Subcutaneous adipose tissue (tissue), 4 donors: ENCODE measurements around the gene BCAN. TPM values are rescaled to one million over a fixed set of nuclear protein-coding genes. Genes with fewer than 3 reads are reported as not detected.

Experiments used
- total RNA-seq, 4 donors: library from RNA; depleted of rRNA; stranded (reverse); fragments of >200 nt; gene quantifications; one replicate each; pipeline ENCODE4 v1.1.0, GENCODE V29; 2016
- TF ChIP-seq, protein P1 (sequence below): fragments of 450-650 bp; IDR thresholded peaks from one replicate; pipeline ENCODE4 v1.5.1; 2016; ENCODE audit warnings: low read depth, mild to moderate bottlenecking, control low read depth, antibody characterized with exemption, moderate library complexity

Gene BCAN
- total RNA-seq, 4 donors from 2014 or later = not detected

DNA sequence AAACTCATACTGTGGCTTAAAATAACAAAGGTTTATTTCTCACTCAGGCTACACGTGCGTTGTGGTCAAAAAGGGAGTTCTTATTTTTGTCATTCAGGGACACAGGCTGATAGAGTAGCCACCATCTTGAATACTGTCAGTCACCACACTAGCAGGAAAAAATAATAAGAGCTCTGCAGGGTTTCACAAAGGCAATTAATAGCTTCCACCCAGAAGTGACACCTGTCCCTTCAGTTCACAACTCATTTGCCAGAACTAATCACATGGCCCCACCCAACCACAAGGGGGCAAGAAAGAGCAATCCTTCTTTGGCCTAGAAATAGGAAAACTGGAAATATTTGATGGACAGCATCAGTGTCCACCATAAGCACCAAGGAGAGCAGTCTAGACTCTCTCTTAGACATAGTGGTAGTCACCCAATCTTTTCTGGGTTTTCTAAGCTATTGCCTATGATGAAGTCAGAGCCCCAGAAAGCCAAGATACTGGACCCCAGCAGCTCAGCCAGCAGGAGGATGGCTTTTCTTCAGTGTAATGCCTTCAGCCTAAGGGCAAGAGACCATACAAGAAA is 14.5 kb upstream of the BCAN start:
- TF ChIP-seq, protein P1, sequence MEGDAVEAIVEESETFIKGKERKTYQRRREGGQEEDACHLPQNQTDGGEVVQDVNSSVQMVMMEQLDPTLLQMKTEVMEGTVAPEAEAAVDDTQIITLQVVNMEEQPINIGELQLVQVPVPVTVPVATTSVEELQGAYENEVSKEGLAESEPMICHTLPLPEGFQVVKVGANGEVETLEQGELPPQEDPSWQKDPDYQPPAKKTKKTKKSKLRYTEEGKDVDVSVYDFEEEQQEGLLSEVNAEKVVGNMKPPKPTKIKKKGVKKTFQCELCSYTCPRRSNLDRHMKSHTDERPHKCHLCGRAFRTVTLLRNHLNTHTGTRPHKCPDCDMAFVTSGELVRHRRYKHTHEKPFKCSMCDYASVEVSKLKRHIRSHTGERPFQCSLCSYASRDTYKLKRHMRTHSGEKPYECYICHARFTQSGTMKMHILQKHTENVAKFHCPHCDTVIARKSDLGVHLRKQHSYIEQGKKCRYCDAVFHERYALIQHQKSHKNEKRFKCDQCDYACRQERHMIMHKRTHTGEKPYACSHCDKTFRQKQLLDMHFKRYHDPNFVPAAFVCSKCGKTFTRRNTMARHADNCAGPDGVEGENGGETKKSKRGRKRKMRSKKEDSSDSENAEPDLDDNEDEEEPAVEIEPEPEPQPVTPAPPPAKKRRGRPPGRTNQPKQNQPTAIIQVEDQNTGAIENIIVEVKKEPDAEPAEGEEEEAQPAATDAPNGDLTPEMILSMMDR = no peak

DNA sequence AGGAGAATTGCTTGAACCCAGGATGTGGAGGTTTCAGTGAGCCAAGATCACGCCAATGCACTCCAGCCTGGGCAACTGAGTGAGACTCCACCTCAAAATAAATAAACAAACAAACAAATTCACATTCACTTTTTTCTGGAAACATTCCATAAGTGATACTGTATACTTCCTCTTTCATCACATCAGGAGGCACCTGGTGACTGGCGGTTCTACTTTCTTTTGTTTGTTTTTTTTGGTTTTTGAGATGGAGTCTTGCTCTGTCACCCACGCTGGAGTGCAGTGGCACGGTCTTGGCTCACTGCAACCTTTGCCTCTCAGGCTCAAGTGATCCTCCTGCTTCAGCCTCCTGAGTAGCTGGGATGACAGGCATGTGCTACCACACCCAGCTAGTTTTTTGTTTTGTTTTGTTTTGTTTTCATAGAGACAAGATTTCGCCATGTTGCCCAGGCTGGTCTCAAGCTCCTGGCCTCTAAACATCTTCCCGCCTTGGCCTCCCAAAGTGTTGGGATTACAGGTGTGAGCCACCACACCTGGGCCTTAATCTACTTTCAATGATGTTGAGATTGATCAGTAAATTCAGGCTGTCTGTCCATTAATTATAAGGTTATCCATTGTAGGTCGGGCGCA is 12.0 kb upstream of the BCAN start:
- TF ChIP-seq, protein P1 = no peak

DNA sequence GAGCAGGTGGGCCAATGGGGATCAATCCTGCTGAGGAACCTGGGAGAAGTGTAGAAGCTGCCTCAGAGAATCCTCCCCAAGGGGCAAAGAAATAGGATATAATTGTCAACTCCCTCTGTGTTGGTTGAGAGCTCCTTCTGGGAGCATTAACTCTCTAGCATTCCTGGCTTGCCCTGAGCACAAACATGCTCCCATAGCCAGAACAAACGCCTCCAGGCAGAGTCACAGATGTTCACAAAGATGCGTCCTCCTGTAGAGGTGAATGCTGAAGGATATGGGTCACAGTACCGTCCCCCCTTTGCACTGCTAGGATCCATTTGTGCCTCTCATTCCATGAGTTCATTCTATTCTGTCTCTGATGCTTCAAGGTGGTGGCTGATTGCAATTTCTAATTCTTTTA is 9.6 kb upstream of the BCAN start:
- TF ChIP-seq, protein P1 = no peak

DNA sequence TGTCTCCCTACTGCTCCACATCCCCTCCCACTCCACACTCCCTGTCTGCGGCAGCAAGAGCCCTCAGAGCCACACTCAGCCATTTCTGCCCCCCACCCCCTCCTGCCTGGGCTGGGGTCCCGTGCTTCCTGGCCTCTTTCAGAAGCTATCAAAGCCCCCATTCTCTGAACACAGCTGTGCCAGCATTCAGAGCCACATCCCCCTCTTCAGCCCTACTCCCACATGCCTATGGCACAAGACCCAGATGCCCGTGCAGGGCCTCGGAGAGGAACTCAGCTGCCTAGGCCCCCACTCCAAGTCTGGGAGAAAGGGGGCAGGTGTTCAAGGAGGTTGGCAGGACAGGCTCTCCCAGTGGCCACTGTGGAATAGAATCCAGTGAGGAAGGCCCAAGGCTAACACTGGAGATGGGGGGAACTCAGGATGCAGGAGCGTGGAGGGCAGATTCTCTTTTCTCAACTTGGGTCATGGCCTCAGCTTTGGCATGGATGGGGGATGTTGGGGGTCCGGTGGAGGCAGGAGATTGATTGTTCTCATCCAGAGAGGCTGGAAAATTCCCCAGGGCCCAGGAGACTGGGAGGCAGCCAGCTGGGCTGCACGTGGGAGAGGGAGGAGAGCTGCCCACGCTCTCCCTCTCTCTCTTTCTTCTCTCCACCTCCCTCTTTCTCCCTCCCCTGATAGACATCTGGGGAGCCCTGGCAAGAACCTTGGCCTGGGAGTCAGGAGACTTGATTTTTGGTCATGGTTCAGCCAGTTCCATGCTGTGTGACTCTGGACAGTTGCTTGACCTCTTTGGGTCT is 3.5 kb upstream of the BCAN start:
- TF ChIP-seq, protein P1 = no peak

DNA sequence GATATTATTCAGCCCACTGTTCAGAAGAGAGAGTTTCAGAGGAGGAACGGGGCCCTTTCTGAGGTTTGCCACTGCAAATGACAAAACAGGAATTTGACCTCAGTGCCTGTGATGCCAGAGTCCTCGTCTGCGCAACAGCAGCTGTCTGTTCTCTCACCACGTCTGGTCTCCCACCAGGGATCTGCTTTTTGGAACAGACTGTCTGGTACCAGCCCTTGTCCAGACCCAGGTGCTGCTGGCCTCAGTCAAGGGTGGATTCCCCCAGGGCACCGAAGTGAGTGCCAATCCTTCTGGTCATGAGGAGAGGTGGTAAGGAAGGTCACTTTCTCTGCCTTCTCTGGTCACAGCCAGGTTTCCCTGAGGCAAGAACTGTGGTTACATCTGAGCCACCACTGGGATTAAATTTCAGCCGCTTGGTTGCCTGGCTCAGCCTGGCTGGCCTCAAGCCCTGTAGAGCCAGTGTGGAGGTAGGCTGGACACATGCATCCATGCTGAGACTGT is 2.3 kb upstream of the BCAN start:
- TF ChIP-seq, protein P1 = no peak

DNA sequence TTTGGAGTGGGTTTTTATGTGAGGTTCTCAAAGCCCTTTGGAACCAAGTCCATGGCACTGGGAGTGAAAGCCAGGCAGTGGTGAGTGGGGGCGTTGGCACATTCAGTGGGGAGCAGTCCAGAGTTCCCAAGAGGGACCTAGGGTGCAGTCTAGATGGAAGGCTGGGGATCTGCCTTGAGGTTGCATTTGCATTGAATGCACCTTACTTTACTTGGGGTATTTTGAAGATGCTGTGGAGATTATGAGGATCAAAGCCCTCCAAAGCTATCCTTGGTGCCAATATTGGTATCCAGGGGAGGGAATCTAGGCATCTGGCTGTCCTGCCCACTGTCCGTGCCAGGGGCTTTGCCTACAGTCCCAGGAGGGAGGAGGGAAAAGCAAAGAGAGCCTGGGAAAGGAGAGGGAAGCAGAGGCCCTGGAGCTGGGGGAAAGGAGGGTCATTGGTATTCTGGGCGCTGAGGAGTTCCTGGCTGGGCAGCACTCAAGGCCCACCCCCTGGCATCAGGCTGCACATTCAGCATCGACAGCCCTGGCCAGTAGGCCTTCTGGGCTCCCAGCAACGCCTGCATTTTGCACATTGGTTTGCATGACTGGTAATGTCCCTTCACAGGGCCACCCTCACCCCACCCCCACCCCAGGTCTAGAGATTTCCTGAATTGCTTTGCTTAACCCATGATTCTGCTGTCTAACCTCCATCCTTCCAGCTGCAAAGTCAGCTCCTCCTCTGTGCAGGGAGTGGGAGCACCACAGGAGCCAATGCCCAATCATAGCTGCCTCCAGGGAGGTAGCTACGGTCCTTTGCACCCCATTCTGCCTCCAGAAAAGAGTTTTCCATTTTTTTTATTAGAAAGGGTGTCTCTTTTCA is 843 bp upstream of the BCAN start:
- TF ChIP-seq, protein P1 = no peak
